Epidermal melanocyte (primary cell): ENCODE data around the gene PXMP2.

Experiments
- DNase-seq: peaks from one replicate; pipeline ENCODE4 v3.0.0; 2011; ENCODE audit warnings: low spot score; ENCODE audit not compliant: insufficient read length

Gene PXMP2

DNA sequence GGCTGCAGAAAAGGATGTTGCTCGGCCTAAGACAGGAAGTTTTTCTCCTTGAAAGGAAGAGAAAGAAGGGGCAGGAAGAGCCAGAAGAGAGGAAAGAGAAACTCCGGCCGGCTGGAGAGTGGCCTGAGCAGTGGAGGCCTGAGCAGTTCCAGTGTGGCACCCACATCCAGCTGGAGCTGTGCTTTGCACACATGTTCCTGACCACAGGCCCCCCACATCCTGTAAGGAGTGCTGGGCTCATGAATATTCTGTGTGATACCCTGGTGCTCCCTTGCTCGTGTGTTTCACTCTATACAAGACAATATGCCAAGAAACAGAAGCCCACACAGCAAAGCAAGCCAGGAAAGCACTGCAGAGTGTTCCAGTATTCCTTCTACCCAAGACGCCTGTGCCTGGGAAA, 27.3 kb upstream of the PXMP2 start:
- DNase-seq: no peak

DNA sequence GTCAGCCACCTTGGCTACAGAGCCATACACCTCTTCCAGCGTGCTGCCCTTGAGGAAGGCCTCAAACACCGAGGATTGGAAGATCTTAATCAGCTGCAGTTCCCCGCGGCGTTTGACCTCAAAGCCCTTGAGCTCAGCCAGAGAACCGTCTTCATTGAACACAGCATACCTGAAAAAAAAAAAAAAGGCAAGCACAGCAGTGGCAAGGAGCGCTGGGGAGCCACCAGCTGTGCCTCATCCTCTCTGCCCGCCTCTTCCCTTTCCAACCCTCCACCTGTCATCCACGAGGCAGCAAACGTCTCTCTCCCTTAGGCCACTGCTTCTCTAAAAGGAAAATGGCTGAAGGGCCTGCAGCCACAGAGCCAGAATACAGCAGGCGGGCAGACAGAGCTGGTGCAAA, 26.4 kb upstream of the PXMP2 start:
- DNase-seq: no peak

DNA sequence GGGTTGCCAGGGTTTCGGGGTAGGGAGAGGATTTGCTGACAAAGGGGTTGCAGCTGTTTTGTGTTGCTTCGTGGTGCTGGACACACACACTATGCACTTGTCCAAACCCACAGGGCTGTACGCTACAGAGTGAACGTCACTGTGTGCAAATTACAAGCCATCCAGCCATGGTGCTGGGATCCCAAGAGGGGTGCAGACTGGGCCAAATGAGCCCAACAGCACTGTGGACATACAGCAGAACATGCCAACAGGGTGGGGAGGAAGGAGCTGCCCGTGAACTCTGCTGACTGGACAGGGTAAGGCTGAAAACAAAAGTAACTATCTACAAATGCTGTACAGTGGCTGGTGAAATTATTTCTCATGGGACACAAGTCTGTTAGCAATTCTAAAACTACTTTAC, 25.4 kb upstream of the PXMP2 start:
- no peak for DNase-seq

DNA sequence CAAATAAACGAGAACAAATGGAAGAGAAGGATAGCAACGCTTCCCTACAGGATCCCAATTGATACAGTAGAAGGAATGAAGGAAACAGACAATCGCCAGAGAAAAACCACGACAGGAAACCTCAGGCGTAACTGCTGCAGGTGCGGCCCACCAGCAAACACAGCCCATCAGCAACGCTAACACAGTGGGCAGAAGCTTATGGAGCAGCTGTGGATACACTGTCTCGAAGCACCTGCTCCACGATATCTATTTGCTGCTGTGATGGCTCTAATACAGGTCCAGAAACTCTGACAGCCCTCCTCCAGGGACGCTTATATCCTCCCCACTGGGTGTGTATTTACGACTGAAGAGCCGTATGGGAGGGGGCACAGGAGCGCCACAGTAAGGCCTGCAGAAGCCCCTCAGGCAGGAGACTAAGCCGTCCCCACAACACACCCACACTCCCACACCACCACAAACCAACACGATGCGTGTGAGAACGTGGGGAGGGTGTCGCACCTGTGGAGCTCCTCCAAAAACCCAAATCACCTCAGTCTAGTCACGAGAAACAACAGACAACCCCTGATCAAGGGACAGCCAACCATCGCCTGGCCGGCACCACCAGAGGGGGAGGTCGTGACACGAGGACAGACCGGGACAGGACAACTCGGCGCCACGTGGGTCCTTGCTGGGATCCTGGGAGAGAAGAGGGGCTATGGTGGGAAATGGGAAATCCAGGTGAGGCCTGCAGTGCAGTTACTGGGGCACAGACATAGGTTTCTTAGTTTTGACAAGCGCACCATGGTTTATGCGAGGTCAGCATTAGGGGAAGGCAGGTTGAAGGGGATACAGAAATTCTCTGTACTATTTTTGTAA, 24.3 kb upstream of the PXMP2 start:
- DNase-seq: no peak

DNA sequence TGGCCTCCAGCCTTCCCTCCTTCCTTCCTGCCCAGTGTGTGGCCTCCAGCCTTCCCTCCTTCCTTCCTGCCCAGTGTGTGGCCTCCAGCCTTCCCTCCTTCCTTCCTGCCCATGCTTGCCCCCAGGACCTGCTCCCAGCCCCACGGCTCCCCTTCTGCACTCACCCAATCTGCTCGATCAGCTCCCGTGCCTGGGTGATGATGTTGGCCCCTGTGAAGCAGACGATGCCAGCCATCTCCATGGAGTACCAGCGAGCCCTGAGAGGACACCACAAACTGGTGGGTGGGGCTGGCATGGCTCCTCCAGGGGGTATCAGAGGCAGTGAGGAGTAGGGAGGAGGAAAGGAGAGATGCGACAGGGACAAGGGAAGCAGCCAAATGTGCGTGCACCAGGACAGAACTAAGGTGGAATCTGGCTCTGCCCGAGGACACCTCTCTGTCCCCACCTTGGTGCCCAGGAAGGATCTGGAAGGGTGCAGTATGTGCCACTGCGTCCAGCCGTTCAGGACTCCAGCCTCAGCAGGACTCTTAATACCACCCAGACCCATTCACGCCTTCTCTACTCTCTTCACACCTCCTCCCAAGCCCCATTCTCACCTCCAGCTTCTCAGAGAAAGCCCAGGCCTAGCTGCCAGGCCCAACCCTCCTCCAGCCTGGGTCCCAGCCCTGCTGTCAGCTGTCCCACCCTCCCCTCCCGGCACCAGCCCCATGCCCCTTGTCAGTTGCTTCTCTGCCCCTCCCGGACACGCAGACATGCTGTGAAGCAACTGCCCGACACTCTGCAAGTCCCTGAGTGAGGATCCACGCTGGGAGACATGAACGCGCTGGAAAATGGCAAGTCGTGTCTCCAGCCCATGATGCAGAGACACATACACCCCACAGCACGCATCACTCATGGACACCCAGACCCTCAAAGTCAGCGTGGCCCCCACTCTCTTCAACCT, 22.9 kb upstream of the PXMP2 start:
- no peak for DNase-seq

DNA sequence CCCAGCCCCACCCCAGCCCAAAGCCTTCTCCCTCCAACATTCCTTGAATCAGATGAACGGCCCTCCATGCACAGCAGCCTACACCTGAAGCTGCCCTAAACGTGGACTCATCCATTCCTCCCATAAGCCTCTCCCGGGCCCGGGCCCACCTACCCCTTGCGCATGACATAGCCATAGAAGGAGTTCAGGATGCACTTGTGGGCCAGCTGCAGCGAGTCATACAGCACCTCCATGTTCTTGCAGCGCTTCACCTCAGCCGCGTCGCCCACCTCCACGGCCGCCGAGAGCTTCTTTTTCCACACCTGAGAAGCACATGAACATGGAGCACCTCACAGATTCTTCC, 22.3 kb upstream of the PXMP2 start:
- DNase-seq: no peak

DNA sequence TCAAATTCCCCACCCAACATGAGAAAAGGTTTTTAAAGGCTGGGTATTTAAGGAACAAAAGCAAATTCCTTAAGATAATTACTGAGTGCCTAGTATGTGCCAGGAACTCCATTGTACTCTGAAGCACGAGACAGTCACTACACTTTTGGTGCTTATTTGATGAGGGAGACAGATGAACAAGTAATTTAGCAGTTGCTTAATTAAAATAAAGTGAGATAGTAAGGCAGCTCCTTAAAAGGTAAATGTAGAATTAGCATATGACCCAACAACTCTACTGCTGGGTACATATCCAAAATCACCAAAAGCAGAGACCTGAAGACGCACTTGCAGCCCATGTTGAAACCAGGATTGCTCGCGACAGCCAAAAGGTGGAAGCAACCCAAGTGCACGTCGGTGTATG, 21.6 kb upstream of the PXMP2 start:
- DNase-seq: no peak

DNA sequence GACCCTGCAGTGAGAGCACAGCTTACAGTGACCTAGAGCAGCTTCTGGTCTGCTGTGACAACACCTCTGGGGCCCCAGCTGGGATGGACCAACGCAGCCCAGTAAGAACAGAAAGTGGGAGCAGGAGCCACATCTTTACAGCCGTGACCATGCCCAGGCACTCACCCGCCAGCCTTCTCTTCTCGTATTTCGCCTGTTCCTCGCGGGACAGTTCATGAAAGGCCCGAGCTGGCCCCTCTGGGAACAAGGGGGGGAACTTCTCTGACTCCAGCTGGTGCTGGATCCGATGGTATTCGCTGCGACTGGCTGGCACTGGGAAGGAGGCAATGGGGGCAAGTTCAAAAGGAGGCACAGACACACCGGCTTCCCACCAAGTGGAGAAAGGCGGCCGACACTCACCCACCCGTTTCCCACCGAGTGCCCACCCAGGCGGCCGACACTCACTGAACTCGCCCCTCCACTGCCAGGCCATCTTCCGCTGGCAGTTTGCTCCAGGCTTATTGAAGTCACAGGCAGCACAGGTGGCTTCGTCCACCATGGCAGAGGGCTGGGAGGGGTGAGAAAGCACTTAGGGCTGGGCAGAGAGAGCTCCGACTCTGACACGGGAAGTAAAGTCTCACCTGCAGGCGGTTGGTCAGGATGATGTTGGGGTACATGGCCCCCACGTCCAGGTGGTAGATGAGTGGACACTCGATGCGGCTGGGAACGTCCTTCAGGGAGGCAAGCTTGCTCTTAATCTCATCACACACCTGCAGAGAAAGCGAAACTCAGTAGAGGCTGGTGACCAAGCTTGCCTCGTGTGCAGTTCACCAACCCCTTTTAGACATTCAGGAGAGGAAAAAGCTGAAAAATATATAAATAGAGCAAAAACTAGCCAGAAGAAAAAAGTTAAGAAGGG, 18.9 kb upstream of the PXMP2 start:
- DNase-seq: no peak

DNA sequence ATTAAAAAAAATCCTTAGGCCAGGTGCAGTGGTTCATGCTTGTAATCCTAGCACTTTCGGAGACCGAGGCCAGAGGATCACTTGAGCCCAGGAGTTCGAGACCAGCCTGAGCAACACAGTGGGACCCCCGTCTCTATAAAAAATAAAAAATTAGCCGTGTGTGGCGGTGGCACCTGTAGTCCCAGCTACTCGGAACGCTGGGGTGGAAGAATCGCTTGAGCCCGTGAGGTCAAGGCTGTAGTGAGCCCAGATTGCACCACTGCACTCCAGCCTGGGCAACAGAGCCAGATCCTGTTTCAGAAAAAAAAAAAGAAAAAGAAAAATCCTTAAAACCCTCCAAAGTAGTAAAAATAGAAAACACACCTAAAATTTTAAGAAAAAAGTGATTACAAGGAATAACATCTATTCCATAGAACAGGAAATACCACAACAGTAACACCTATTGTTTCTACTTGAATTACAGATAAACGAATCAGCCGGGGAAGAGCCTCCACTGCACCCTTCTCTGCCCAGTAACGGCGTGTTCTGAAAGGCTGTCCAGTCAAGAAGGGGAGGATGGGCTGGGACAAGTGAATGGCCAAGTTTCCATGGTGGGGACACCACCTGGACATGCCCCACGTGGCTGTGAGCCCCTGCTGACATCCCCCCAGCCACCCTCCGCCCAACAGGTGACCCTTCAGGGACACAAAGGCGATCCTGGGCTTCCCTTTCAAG, 18.1 kb upstream of the PXMP2 start:
- DNase-seq: no peak

DNA sequence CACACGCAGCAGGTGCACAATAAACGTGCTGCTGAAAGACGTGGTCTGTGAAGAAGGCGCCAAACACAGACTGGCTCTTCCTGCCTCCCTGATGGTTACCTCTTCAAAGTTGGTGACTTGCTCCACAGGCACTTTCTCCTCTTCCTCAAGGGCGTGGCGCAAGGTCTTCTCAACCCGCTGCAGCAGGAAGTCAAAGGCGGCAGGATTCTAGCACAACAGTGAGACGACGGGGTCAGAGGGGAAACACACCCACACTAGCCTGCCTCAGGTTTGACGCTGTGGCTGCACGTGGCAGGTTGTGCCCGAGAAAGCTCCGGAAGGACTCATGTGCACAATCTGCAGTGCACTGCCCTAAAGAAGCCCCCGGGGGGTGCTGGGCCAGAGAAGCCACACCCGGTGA, 15.3 kb upstream of the PXMP2 start:
- no peak for DNase-seq

DNA sequence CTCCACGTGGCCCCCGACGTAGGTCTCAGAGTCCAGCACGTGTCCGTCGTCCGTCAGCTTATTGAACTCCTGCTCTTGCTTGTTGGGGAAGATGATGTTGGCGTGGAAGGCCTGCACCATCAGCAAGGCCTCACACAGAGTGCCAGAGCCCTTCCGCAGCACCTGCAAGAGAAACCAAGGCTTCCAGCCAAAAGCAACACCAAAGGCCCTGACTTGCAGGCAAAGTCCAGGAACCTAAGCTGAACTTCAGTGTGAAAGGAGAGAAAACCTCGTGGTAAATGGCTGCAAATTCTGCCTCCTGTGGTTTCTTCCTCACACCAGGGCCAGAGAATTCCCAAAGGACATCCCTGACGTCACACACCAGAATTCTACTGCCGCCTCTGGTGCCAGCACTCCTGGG, 14.7 kb upstream of the PXMP2 start:
- no peak for DNase-seq

DNA sequence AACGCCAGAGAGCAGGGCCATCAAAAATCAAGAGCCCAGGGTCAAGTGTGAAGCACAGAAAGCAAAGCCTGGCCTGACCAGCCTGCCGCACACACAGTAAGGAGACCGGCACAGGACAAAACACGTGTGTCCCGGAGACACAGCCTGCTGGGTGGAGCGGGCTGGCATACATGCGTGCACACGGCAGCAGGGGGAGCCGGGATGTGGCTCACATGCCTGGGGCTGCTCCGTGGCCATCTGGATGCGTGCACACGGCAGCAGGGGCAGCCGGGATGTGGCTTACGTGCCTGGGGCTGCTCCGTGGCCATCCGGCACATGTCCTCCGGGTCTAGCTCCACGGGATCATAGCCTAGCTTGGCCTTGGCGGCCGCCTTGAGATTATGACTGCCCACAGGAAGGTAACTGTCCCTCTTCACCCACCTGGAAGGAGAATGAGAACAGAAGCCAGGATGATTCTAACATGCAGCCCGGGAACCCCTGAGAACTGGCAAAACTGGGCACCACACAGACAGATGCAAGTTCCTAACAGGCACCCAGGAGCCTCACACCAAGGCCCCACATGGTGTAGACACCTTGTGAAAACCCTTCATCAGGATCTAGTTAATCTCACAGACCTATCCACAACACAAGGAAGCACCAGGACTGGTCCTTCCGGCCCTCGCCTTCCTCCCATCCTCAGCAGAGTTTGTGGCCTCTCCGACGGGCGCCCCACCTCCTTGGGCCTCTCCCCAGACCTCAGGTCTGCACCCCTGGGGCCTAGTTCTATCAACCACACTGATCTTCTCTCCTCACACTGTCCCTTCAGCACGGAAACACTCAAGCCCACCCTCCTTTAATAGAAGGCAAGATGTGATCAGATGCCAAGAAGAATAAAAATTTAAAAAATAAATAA, 13.9 kb upstream of the PXMP2 start:
- DNase-seq: no peak

DNA sequence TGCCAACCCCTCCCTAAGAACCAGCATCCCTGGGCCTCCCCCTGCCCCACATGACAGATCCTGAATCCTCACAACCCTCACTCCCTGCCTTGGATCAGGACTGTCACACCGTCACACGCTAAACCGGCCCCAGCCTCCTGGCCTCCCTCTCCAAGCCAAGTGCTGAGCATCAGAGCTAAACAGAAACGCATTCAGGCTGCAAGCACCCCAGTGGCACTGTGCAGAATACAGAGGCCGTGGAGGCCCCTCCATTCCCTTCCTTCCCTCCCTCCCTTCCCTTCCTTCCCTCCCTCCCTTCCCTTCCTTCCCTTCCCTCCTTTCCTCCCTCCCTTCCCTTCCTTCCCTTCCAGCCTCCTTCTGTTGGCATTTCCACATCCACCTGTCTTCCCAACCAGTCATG, 12.8 kb upstream of the PXMP2 start:
- DNase-seq: no peak

DNA sequence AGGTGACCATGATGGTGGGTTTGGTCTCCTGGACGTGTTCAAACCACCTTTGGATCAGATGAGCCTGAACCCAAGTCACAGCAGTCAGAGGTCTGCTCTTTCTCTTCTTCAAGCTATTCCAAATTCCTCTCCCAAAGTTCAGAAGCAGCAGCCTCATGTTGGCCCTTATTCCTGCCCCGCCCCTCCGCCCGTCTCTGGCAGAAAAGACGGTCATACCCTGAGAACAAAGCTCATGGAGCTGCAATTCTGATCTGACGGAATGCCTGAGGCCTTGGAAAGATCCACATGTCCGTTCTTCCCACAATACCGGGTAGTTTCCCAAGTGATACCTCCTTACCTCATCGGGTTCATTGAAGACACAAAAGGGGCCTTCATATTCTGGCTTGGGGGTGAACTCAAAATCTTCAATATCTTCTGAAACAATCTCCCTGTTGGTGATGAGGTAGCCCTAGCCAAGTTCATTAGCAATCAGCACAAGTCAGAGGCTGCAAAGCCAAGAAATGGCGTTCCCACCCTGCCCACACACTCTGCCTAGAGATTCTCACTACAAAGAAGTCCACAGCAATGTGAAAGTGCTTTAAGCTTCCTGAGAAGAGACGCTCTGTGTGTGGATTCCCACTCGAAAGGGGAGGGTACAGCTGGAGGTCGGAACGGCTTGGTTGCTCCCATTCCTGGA, 11.5 kb upstream of the PXMP2 start:
- DNase-seq: no peak

DNA sequence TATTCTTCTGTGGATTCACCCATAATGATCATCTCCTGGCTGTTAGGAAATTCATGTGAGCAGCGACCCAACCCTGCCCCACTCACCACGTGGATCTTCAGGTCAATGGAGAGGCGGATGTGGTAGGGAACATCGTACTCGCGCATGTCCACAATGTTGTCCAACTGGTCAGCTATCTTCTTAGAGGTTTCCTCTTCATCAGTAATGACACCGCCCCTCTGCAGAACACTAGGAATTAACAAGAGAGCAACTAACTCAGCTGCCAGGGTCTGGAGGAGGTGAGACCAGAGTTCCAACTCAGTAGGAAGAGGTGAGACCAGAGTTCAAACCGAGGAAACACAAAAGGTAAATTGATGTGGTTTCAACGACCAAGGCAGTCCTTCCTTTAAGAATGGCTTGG, 9.9 kb upstream of the PXMP2 start:
- DNase-seq: no peak

DNA sequence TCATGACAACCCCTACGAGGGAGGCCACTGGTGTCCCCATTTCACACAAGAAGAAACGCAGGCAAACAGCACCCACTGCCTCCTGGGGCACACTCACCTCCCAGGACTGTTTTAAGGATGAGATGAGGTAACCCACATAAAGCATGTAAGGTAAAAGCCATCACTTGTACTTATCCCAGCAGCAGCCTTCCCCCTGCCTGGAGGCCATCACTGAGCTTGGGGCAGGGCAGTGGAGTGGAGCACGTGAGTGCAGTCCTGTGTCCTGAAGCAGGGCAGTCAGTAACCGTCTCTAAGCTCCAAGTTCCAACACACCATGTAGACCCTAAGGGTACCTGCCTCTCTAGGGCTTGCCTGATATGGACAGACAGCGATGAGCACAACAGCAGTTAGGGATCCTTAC, 2.0 kb upstream of the PXMP2 start:
- no peak for DNase-seq

DNA sequence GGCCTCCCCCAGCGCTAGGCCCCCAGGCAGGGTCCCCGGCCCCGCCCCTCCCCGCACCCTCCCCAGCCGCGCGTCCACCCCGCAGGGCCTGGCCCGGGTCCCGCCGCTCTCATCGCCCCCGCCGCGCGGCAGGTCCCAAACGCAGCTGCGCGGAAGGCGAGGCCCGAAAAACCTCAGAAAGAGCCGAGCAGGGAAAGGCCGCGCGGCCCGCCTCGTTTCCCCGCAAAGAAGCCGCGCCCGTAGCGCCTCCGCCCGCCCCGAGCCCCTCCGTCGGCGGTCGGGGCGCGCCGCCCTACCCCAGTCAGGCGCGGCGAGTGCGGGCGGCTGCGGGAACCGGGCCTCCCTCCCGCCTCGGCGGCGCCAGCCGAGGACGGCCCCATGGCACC, 569 bp upstream of the PXMP2 start:
- no peak for DNase-seq

DNA sequence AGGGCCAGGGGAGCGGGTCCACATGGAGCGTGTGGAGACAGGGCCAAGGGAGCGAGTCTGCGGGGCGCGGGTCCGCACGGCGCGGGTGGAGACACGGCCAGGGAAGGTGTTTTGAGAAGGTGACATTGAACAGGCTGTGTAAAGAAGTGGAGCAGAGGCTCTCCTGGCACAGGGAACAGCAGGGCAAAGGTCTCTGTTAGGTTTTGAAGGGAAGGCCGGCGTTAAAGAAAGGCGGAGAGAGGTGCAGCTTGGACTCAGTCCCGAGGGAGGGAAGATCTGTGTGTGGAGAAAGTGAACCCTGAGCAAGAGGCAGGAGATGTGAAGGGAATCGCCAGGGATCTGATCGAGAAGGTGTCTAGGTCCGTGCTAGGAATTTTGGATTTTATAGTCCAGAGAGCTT, 1.8 kb downstream of the PXMP2 start:
- DNase-seq: no peak

DNA sequence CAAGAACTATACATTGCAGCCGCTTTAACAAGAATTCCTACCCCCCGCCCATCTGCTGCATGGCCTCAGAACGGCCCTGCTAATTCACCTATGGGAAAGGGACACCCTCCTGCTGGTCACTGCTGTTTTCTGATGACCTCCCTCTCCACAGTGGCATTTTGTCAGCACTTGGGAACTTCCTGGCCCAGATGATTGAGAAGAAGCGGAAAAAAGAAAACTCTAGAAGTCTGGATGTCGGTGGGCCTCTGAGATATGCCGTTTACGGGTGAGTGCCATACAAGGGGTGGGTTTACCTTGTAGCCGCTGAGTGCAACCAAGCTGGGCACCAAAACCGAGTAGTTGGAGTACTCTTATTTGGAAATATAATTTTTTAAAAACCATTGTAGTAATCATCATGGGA, 2.7 kb downstream of the PXMP2 start:
- DNase-seq: no peak
